Medulla oblongata (tissue), 1 donor: ENCODE measurements around the gene SNRNP25.
"Not testable (repeated sequence)": the region's sequence is repeated elsewhere in the genome, so short reads cannot be mapped to it uniquely, and the experiment has no call there.

Source experiments
- DNase-seq: peaks from one replicate; pipeline ENCODE4 v3.0.0-alpha.2; 2015; ENCODE audit errors: extremely low spot score

The SNRNP25 gene

DNA sequence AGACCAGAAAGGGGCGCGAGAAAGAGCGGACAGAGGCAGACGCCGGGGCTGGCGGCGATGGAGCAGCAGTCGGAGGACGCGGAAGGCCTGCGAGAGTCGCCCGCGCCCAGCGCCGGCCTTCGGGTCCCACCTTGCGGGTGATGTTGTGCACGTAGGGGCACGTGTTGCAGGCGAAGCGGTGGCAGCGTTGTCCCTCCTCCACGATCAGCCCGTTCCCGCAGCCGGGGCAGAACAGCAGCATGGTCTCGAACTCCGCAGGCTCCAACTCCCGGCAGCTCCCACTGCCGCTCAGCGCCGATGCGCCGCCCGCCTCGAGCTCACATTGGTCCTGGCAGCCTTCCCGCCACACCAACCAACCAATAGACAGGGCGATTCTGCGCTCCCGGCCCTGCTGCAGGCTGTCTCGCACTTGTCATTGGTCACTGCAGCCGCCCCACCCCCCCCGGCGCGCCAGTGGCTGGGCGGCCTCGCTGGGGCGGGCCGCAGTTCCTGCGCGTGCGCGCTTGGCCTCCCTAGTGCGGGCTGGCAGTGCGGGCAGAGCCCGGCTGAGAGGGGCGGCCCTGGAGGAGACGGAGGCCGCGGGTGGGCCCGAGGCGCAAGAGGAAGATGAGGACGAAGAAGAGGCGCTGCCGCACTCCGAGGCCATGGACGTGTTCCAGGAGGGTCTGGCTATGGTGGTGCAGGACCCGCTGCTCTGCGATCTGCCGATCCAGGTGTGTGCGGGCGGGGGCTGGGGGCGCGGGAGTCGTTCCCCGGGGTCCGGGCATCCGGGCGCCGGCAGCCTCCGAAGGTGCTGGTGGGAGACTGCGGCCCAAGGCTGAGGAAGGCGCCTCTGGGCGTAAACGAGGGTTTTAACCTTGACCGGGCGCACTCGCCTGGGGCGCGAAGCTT, at the start of gene SNRNP25, which contains the start of gene POLR3K:
TSS of gene SNRNP25 (plus strand) at position 483 of the 891 bp plus-strand sequence. CDS start at position 672, 189 bp downstream.
TSS of gene POLR3K (minus strand) at position 263 of the 891 bp plus-strand sequence. CDS start at position 241, 22 bp downstream.
- peak; percentile 98 for DNase-seq

DNA sequence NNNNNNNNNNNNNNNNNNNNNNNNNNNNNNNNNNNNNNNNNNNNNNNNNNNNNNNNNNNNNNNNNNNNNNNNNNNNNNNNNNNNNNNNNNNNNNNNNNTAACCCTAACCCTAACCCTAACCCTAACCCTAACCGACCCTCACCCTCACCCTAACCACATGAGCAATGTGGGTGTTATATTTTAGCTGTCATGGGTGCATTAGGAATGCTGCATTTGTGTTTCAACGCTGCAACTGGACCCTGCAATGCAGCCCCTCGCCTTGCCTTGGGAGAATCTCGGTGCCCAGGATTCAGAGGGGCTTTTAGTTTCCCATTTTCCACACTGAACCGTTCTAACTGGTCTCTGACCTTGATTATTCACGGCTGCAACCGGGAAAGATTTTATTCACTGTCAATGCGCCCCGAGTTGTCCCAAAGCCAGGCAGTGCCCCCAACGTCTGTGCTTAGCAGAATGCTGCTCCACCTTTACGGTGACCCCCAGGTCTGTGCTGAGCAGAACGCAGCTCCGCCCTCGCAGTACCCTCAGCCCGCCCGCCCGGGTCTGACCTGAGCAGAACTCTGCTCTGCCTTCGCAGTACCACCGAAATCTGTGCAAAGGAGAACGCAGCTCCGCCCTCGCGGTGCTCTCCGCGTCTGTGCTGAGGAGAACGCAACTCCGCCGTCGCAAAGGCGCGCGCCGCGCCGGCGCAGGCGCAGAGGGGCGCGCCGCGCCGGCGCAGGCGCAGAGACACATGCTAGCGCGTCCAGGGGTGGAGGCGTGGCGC, 43.5 kb upstream of the SNRNP25 start:
- DNase-seq, result no peak

DNA sequence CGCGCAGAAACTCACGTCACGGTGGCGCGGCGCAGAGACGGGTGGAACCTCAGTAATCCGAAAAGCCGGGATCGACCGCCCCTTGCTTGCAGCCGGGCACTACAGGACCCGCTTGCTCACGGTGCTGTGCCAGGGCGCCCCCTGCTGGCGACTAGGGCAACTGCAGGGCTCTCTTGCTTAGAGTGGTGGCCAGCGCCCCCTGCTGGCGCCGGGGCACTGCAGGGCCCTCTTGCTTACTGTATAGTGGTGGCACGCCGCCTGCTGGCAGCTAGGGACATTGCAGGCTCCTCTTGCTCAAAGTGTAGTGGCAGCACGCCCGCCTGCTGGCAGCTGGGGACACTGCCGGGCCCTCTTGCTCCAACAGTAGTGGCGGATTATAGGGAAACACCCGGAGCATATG, 42.9 kb upstream of the SNRNP25 start:
- DNase-seq, result not testable (repeated sequence)

DNA sequence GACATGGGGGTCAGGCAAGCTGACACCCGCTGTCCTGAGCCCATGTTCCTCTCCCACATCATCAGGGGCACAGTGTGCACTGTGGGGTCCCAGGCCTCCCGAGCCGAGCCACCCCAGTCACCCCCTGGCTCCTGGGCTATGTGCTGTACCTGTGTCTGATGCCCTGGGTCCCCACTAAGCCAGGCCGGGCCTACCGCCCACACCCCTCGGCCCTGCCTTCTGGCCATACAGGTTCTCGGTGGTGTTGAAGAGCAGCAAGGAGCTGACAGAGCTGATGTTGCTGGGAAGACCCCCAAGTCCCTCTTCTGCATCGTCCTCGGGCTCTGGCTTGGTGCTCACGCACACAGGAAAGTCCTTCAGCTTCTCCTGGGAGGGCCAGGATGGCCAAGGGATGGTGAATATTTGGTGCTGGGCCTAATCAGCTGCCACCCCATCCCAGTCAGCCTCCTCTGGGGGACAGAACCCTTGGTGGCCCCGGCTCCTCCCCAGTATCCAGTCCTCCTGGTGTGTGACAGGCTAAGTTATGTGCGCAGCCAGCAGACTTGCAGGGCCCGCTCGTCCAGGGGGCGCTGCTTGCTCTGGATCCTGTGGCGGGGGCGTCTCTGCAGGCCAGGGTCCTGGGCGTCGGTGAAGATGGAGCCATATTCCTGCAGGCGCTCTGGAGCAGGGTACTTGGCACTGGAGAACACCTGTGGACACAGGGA, 36.4 kb upstream of the SNRNP25 start:
- DNase-seq, result not testable (repeated sequence)

DNA sequence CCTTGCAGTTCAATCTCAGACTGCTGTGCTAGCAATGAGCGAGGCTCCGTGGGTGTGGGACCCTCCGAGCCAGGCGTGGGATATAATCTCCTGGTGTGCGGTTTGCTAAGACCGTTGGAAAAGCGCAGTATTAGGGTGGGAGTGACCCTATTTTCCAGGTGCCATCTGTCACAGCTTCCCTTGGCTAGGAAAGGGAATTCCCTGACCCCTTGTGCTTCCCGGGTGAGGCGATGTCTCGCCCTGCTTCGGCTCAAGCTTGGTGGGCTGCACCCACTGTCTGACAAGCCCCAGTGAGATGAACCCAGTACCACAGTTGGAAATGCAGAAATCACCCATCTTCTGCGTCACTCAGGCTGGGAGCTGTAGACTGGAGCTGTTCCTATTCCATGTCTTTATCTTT, 32.7 kb upstream of the SNRNP25 start:
- not testable (repeated sequence) for DNase-seq

DNA sequence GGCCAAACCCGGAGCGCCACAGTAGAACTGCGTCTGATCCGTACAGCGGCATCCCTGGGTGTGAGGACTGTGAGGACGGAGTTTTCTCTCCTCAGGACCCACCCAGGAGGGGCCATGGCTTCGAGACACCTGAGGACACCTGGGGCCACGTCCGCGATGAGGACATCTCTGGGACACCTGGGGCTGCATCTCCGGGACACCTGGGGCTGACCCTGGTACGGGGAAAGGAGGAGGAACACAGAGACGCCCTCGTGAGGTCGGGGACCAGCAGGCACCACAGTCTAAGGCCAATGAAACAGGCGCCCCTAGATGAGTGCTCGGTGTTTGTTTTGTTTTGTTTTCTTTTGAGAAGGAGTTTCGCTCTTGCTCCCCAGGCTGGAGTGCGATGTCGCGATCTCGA, 29.5 kb upstream of the SNRNP25 start:
- not testable (repeated sequence) for DNase-seq

DNA sequence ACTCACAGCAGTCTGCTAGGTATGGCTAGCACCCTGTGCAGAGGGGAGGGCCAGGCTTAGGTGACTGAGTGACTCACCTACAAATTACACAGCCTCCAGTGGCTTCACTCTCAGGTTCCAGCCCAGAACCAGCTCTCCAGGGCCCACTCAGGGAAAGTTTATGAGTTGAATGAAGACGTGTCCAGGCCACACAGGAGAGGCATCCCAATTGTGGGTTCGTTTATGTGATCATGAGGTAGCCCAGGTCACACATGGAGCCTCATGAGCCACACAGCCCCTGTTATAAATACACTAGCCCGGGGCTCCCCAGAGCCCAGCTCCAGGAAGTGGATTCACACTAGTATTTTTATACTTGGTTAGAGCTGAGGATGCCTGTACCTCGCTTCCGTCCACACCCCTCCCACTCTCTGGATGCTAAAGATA, 27.7 kb upstream of the SNRNP25 start:
- DNase-seq, result not testable (repeated sequence)

DNA sequence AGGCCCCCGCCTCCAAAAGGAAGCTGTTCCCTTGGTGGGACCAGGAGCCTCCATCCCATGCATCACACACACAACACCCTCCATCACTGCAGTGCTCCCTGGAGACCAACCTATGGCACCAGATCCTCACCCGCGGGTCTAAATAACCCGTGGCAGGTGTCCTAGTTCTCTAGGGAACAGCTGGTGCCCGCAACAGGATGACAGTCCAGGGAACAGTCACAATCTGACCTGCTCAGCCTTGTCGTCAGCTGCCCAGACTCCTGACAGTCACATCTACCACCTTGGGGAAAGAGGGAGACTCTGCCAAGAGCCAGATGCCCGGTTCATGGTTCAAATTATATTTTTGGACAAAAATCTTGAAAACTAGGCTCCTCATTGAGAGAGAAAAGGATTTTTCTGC, 23.0 kb upstream of the SNRNP25 start:
- DNase-seq, result not testable (repeated sequence)

DNA sequence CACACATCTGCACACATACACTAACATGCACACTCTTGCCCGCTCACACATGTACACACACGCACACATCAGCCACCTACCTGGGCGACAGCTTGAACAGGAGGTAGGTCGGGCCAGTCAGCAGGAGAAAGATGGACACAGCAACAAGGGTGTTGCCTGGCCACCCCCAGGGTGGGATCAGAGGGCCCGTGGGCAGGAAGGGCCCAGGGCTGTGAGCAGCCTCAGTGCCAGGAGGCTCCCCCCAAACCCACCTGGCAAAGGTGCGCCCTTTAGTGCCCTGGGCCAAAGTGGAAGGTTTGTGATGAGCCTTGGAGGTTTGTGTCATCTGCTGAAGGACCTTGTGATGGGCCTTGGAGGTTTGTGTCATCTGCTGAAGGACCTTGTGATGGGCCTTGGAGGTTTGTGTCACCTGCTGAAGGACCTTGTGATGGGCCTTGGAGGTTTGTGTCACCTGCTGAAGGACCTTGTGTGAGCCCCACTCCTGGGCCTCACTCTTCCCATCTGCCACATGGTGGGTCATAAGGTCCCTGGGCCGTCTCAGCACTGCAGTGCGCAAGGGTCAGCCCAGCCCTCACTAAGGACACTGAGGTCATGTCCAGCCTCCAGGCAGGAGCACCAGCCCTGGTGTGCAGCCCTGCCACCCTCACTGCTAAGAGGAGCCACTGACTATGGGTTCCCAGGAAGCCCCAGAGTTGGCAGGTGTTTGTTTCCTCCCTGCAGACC, 20.3 kb upstream of the SNRNP25 start:
- DNase-seq, result not testable (repeated sequence)

DNA sequence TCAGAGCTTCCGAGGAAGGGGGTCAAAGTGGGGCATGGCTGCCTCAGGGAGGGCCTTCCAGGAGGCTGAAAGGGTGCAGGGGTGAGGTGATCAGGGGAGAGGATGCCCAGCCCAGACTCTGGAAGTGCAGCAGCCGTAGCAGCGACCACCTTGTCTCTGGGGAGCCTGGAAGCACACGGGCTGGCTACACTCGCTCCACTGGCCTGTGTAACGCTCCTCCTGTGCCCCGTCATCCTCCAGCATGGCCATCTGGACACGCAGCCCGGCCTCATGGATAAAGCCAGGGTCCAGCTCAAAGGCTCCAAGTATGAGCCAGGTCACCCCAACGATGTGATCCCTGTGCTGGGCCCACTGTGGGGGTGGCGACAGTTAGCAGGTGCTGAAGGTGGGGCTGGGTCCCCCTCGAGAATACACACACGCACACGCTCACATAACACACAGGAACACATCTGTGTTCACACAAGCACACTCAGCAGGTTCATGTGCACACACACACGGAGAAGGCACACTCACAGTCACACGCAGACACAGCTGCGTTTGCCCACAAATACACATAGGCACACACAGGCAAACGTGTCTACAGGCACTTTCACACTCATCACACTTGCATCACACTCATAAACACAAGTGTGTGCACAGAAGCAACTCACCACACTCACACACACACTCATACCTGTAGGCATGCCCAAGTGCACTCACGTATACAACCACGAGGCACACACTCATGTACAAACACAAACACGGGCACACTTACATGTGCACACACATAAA, 19.6 kb upstream of the SNRNP25 start:
- DNase-seq, result no peak

DNA sequence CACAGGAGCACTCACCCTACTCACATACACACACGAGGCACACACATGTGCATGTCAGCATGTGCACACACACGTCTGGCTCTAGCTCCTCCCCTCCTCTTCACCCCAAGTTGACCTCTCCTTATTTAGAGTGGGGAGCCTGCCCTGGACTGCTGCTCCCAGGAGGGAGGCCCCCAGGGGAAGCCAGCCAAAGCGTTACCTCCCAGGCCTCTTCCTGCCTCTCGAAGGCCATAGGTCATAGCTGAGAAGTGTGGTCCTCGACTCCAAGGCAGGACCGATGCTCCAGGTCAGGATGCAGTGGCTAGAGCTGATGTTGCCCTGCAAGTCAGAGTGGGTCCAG, 19.0 kb upstream of the SNRNP25 start:
- no peak for DNase-seq

DNA sequence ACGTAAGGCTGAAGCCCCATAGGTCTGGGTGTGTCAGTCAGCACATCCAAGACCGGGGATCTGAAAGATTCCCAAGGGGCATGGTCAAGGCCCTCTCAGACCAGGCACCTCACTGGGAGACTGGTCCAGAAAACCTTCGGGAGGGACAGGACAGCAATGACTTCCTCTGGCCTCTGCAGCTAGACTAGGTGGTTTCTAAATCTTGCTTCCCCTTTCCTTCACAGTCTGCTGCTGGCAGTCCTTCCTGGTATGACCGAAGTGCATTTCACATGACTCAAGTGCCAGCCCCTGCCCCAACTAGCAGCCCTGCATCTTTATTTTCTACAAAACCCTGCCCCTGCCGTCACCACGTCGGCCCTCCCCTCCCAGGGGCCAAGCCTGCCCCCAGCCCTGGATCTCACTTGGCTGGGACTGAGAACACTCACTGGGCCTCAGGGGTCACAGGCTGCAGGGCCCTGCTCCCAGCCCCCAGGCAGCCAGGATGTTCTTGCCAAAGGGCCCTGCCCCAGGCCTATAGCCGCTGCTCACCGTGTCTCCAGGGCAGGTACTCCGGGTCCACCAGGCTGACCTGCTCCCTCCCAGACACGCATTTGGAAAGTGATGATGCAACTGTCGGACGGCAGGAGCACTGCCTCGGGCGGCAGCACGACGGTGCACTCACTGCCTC, 18.5 kb upstream of the SNRNP25 start:
- peak; percentile 60 for DNase-seq

DNA sequence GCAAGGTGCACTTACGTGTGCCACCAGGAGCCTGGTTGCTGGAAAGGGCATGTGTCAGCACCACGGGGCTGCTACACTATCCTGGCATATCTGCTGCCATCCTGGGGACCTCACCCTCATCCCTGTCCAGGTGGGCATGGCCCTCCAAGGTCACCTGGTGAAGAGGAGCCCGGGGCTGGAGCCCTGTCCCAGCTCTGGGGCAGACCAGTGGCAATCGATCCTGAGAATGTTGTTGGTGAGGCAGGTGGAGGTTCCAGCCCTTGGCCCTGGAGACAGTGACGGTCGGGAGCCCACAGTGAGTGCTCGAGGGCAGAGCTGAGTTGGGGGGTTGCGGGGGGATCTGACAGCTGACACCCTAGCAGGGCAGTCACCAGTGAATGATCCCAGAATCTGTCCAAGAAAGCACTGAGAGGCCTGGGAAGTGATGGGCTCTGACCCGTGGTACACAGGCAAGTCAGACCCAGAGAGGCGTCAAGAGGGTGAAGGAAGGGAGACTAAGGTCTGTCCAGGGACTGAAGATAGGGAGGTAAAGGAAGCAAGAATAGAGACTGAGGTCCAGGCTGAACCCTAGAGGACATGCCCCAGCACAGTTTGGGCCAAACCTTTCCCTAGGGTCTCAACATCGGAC, 17.8 kb upstream of the SNRNP25 start:
- no peak for DNase-seq

DNA sequence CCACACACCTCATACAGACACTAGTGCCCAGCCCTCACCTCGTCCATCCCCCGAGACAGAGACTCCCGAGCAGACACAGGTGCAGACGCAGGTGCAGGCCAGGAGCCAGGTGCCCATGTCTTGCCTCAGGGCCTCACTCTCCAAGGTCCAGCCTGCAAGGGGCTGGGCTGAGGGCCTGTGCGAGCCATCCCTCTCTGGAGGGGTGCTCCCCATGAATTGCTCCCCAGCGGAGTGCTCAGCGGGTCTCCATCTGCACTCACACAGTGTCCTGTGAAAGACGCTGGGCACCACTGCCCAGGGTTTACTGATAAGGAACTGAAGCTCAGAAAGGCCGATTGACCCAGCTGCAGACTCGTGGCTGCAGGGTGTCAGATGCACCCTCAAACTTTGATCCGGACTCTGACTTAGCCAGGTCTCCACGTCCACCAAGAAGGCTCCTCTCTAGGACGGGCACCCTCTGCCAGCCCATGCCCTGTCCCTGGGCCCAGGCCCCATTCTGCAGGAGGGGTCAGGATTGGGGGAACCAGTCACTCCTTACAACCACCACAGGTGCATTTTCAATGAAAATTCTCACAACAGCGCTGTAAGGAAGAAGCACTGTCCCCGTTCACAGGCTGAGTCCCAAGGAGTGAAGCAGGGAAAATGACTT, 17.2 kb upstream of the SNRNP25 start:
- DNase-seq, result no peak

DNA sequence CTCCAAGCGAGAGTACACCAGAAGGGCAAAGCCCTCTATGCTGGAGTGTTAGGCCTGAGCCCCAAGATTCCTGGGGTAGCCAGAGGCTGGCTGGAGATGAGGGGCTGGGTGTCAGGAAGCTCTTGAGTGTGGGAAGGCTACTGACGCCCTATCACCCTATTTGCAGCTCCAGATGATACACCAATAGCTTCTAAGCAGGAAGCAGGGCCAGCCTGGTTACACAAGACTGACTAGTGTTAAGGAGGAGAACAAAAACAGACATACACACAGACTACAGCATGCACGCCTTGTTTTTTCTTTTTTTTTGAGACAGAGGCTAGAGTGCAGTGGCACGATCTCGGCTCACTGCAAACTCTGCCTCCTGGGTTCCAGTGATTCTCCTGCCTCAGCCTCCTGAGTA, 16.1 kb upstream of the SNRNP25 start:
- DNase-seq, result peak; percentile 43

DNA sequence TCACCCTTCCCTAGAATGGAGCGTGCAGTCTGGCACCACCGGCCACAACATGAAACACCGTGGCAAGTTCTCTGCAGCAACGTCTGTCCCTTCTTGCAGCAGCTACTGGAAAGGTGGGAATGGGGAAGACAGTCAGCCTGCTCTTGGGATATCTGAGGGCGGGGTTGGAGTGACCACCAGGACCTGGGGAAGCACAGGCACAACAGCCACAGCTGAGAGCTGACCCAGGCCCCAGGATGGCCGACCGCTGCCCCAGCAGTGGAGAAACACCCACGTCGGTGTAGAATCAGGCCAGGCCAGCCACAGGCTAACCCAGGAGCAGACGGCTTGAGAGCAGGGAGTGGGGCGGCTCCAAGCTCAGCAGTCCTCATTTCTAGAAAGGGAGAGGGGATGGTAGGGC, 15.4 kb upstream of the SNRNP25 start:
- DNase-seq, result not testable (repeated sequence)

DNA sequence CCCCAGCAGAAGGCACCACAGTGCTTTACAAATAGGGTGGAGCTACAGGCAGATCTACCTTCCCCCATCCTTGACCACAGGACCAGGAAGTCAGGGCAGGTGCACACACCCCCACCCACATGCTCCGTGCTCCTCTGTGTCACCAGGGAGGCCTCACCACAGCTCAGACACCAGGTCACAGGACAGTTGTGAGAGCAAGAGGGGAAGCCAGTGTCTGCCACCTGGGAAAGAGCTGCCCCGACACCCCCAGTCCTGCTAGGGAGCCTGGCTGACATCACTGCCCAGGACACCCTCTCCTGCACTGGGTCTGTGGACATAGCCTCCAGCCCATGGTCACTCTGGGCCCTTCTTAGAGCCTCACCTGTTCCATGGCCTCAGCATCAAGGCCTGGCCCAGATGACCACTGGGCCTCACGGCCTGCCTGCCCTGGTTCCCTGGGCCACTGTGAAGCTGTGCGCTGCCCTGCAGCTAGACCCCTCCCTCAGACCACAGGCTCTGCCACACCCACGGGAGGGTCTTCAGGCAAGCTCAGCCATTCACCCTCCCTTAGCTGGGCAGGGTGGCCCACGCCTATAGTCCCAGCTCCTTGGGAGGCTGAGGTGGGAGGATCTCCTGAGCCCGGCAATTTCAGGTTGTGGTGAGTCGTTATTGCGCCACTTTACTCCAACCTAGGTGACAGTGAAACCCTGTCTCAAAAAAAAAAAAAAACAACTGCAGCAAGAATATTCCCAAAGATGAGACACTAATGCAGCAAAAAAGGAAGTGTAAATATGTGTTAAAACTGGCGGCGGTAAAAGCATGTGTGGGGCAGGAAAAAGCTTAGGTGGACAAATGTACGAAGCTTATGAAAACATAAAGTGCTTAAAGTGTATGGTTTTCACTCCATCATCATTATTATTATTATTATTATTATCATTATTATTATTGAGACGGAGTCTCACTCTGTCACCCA, 14.4 kb upstream of the SNRNP25 start:
- DNase-seq, result no peak
